ENCODE data around the gene KIN. TPM values are rescaled to one million over a fixed set of nuclear protein-coding genes. Genes with fewer than 3 reads are reported as not detected.
"Not testable (repeated sequence)": the region's sequence is repeated elsewhere in the genome, so short reads cannot be mapped to it uniquely, and the experiment has no call there.

The KIN gene
- total and polyA plus RNA-seq, 2 experiments from 2014 or later = 7.3 to 7.4 TPM

DNA sequence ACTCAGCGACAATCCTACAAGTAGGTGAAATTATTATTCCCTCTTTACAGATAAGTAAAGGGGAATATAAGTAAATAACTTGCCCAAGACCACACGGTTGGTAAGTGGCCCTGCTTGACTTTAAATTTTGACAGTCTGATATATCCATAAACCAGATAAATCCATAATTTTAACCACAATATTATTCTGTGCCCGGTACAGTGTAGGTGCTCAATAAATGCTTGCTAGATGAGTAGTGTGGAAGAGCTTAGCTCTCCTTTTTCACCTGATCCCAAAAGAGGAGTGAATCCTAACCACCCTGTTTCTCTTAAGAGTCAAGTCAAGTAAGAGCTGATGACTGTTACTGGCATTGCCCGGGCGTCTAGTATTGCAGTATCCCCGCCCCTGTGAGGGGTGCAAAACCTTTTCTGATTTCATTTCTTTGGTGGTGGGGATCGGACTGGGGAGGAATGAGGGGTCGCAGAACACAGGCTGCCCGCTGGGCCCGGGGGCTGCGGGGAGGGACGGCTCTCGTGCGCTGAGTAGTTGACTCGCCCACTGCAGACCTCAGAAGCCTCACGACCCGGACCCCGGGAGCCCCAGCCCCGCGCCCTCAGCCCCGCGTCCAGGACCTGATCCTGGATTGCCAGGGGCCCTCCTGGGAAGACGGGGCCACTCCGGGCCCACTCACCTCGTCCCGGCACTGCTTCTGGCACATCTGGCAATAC, 490 bp downstream of the KIN start:
- Histone ChIP-seq H3K36me3 (no peaks in the 10 kb centered on the region), H3K4me1 (ENCODE audit: low read depth) (peaks cover 18% of the 10 kb centered on the region), H3K27me3 (no peaks in the 10 kb centered on the region), H3K4me3 (peak overlapping the region; percentile 58), H3K27ac (peak overlapping the region; percentile 77), H3K9me3 (ENCODE audit: low read depth) (no peaks in the 10 kb centered on the region)
- TF ChIP-seq, protein P1, sequence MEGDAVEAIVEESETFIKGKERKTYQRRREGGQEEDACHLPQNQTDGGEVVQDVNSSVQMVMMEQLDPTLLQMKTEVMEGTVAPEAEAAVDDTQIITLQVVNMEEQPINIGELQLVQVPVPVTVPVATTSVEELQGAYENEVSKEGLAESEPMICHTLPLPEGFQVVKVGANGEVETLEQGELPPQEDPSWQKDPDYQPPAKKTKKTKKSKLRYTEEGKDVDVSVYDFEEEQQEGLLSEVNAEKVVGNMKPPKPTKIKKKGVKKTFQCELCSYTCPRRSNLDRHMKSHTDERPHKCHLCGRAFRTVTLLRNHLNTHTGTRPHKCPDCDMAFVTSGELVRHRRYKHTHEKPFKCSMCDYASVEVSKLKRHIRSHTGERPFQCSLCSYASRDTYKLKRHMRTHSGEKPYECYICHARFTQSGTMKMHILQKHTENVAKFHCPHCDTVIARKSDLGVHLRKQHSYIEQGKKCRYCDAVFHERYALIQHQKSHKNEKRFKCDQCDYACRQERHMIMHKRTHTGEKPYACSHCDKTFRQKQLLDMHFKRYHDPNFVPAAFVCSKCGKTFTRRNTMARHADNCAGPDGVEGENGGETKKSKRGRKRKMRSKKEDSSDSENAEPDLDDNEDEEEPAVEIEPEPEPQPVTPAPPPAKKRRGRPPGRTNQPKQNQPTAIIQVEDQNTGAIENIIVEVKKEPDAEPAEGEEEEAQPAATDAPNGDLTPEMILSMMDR (IDR thresholded peaks at IDR 0.05; ENCODE audit: low read depth, low read length) = no peak
- DNase-seq (ENCODE audit: low read depth in 1 of 2, low spot score in 1 of 2) = peak in 1 of 2 donors; percentile 11

GRCh38 chr10:7786430-7786829, 1.4 kb downstream of the KIN start:
- H3K4me1 ChIP-seq (ENCODE audit: low read depth) = peaks cover 18% of the 10 kb centered on the region
- no peak overlapping the region for H3K4me3 ChIP-seq
- no peaks in the 10 kb centered on the region for H3K36me3 ChIP-seq
- no peak for DNase-seq (ENCODE audit: low read depth in 1 of 2, low spot score in 1 of 2)
- TF ChIP-seq, protein P1 (IDR thresholded peaks at IDR 0.05; ENCODE audit: low read depth, low read length) = no peak
- no peaks in the 10 kb centered on the region for H3K27me3 ChIP-seq
- no peaks in the 10 kb centered on the region for H3K9me3 ChIP-seq (ENCODE audit: low read depth)
- H3K27ac ChIP-seq = no peak overlapping the region

DNA sequence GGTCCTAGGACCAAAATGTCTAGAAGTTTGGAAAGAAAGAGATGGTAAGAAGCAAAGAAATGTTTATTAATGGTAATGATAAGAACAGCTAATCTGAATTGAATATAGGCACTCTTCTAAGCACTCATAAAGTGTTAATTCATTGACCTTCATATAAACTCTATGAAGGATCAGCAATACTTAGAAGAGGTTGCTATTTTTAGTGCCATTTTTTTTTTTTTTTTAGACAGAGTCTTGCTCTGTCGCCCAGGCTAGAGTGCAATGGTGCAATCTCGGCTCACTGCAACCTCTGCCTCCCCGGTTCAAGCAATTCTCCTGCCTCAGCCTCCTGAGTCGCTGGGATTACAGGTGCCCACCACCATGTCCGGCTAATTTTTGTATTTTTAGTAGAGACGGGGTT, 5.6 kb downstream of the KIN start:
- peaks cover 22% of the 10 kb centered on the region for H3K36me3 ChIP-seq
- not testable (repeated sequence) for H3K27me3 ChIP-seq; H3K4me3 ChIP-seq; H3K27ac ChIP-seq; H3K4me1 ChIP-seq (ENCODE audit: low read depth); H3K9me3 ChIP-seq (ENCODE audit: low read depth); DNase-seq (ENCODE audit: low read depth in 1 of 2, low spot score in 1 of 2)

DNA sequence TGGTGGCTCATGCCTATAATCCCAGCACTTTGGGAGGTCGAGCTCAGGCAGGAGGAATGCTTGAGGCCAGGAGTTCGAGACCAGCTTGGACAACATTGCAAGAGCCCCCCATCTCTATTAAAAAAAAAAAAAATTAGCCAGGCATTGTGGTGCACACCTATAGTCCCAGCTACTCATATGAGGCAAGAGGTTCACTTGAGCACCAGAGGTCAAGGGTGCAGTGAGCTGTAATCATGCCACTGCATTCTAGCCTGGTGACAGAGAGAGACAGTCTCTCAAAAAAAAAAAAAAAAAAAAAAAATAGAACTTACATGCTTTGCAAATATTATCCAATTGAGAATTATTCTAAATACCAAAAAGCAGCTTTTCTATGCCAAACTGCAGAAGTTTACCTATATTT, 11.0 kb downstream of the KIN start:
- no peaks in the 10 kb centered on the region for H3K4me1 ChIP-seq (ENCODE audit: low read depth)
- H3K36me3 ChIP-seq = peaks cover 54% of the 10 kb centered on the region
- no peaks in the 10 kb centered on the region for H3K9me3 ChIP-seq (ENCODE audit: low read depth)
- DNase-seq (ENCODE audit: low read depth in 1 of 2, low spot score in 1 of 2) = no peak
- TF ChIP-seq, protein P1 (IDR thresholded peaks at IDR 0.05; ENCODE audit: low read depth, low read length) = no peak
- no peaks in the 10 kb centered on the region for H3K27me3 ChIP-seq
- no peak overlapping the region for H3K27ac ChIP-seq
- H3K4me3 ChIP-seq = no peak overlapping the region

- TF ChIP-seq, protein P1 (IDR thresholded peaks at IDR 0.05; ENCODE audit: low read depth, low read length) = no peak
- Histone ChIP-seq H3K36me3 (peaks cover 44% of the 10 kb centered on the region), H3K9me3 (ENCODE audit: low read depth) (no peaks in the 10 kb centered on the region), H3K27ac (no peak overlapping the region), H3K4me3 (no peak overlapping the region), H3K27me3 (no peaks in the 10 kb centered on the region), H3K4me1 (ENCODE audit: low read depth) (no peaks in the 10 kb centered on the region)
- DNase-seq (ENCODE audit: low read depth in 1 of 2, low spot score in 1 of 2) = no peak
Measured at GRCh38 chr10:7773845-7774801, 13.7 kb downstream of the KIN start.

- TF ChIP-seq, protein P1 (IDR thresholded peaks at IDR 0.05; ENCODE audit: low read depth, low read length) = no peak
- Histone ChIP-seq H3K27ac (no peak overlapping the region), H3K27me3 (no peaks in the 10 kb centered on the region), H3K9me3 (ENCODE audit: low read depth) (no peaks in the 10 kb centered on the region), H3K36me3 (peaks cover 50% of the 10 kb centered on the region), H3K4me1 (ENCODE audit: low read depth) (no peaks in the 10 kb centered on the region), H3K4me3 (no peak overlapping the region)
- no peak for DNase-seq (ENCODE audit: low read depth in 1 of 2, low spot score in 1 of 2)
Measured at GRCh38 chr10:7768417-7768816, 19.4 kb downstream of the KIN start.
